NCI-H345 treated with DMSO at 0.1 percent for 48 hours (cell line): Measurements from ENCODE around the gene ZBTB20.

Experiments
- DNase-seq: peaks from one replicate; lab custom pipeline; 2025; ENCODE audit not compliant: unreplicated experiment; lab: John Stamatoyannopoulos, UW

The ZBTB20 gene

DNA sequence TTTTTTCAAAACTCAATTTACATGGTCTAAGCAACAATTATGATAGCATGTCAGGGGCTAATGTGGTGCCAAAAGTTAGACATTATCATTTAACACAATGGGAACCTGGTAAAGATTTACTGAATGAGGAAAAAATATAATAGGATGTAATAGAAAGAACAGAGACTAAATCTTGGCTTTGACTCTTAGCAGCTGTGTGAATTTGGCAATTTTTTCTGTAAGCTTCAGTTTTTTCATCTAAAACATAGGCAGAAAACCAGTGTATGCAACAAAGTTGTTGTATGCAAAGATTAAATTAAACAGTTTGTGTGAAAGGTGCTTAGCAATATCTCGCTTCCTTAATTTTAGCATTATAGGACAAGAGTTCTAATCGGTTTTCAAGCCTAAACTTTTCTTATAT, 57.6 kb downstream of the ZBTB20 start:
- no peak for DNase-seq

DNA sequence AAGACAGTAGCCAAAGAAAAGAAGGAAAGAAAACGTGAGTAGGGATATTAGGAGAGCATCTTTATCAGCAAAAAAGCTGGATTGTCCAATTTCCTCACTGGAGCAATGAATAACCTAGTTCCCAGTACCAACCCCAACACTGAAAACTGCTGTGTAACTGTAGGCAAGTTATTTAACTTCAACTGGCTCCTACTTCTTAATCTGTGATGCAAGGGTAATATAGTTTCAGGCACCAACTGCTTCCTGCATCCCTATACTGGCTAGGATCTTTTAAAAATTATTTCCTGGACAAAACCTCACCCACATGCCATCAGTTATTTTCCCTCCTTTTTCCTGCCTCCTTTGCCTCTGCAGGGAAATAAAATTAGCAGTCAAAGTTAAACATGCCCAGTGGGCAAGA, 59.6 kb downstream of the ZBTB20 start:
- no peak for DNase-seq

DNA sequence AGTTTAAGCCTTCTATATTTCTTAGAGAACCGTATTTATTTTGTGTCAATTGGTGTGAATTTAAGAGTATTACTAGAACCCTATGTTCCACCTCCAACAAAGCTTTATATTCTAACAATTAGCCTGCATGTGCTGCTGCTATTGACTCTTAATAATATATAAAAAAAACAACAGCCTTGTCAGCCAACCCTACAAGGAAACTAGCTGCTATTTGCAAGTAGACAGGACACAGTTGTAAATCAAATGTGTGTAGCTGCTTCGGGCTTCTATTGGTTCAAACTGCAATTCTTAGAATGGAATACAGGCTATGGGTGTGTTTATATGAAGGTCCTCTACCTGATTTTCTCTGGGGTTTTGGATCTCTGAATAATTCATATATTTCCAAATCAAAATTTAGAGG, 60.7 kb downstream of the ZBTB20 start:
- no peak for DNase-seq

DNA sequence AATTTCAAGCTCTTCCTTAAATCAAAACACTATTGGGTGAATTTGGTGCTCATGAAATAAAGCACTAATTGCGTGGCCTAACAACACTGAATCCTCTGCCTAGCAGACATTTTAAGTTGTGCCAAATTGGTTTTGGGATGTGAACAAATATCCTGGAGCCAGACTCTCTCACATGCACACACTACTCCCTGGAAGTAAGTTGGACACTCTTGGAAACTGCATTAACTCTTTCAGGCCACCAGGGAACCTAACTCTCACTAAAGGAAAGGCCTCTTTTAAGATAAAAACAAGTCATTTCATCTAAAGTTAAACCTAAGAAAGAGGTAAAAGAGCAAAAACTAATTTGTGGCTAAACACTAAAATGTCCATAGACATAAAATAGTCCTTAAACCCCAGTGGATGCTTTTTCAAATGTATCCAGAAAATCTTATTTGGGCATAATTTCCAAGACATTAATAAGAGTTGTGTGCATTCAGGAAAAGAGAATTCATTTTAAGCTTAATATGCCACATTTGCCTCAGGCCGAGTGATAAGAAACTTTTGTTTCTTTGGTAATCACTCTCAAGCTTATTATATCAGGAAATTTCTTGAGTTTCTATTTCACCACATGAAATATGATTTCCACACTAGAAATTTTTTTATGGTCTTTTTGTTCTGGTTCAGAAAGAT, 61.8 kb downstream of the ZBTB20 start:
- no peak for DNase-seq

DNA sequence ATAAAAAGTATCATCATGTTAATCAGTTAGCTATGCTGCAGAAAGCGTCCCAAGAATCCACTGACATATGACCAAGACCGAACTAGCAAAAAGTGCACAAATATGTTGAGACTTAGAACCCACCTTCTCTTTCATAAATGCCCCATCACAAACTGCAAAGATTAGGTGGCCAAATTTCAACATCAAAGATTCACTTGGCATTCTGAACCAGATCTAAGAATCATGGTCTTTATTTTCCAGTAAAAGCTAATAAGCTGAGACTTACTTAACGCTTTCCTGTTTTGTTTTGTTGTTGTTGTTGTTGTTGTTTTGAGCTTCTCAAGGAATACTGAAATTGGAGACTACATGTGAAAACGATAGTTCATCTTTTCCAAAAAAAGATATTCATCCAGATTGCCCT, 62.4 kb downstream of the ZBTB20 start:
- no peak for DNase-seq

DNA sequence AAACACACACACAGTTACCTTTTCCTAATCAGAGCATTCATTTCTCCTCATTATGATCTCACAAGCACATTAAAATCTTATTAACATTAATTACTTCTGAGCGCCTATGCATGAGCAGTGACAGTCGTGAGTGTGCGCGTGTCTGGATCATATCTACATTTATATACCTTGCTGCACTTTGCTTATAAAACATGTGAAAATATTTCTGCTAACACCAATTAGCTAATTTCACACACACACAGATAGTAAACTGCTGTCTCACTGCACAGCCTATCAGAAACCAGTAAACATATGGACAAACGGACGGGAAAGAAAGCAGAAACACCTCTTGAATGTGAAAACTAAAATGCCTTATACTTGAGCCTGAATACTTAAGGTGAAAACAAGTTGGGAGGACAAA, 64.8 kb downstream of the ZBTB20 start:
- no peak for DNase-seq

DNA sequence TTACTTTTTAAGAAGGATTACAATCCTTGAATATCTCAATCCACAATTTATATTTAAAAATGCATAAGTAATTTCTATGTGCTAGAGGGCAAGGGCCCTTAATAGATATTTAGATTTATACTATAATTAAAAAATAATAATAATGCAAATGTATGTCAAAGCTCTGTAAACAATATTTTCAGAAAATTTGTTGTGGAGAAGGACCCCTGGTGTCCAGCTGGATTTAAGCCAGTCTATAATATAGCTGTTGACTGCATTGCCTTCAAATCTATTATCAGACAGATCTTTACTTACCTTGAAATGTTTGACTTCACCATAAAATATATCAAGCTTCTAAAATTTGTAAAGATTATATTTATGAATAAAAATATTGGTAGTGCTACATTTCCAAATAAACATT, 65.6 kb downstream of the ZBTB20 start:
- no peak for DNase-seq

DNA sequence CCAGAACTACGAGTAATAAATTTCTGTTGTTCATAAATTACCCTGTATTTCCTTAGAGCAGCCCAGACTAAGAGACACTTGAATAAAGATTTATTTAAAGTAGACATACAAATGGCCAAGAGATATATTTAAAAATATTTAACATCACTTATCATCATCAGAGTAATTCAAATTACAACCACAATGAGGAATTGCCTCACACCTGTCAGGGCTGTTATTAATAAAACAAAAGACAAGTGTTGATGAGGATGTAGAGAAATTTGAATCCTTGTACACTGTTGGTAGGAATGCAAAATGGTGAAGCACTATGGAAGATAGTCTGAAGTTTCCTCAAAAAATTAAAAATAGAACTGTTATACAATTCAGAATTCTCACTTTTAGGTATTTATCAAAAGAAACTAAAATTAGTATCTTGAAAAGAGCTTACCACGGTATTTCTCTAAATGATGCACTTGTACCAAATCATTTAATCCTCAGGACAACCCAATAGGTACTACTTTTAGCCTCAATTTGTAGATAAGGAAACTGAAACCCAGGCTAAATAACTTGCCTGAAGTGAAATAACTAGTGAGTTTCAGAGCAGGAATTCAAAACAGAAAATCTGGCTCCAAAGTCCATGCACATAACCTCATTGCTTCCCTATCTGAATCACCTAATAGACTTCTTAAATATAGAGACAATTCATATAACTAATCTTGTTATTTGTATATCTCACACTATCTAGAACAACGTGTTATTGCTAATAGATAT, 69.4 kb downstream of the ZBTB20 start:
- no peak for DNase-seq

DNA sequence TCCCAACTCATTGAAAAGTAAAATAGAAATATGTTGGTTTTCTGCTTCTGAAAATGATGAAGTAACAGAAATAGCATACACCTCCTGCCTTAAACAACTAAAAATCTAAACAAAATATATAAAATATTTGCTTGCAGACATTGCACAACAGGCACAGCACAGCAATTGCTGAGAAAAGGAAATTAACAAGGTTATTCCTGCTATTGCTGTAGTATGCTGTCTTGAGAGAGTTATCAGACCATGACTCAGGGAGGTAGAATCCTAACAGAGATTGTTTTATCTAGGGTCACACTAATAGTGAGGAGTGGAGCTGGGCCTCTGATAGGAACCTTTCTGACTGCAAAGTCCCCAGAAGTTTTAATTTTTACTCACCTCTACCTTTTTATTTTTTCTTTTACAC, 72.6 kb downstream of the ZBTB20 start:
- no peak for DNase-seq

DNA sequence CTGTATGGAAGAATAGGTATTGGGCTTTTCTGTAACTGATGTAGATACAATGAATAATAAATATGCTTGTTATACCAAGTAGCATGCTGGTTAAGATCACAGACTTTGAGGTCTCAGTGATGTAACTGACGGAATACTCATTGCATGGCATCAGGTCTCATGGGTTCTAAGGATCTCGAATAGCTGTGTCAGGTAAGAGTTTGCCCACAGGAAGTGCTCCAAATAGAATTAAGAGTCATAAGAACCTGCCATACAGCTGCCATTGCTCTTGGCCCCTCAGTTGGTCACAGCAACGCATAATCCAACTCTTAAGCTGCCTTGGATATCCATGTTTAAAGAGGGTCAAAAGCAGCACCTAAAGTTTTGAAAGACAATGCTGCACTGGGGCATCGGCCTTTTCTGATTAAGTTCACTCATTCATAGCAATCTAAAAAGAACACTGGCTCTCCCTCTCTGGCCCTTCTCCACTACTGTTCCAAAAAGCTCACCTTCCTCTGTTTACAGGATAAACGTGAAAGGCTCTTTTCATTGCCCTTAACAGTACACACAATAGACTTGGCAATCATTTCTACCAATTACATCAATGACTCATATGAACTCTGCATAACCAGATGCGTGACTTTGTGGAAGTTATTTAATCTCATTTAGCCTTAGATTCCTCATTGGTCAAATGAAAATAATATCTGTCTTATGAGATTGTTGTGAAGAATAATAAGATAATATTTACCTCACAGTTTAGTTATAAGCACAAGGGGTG, 74.6 kb downstream of the ZBTB20 start:
- DNase-seq, result no peak

DNA sequence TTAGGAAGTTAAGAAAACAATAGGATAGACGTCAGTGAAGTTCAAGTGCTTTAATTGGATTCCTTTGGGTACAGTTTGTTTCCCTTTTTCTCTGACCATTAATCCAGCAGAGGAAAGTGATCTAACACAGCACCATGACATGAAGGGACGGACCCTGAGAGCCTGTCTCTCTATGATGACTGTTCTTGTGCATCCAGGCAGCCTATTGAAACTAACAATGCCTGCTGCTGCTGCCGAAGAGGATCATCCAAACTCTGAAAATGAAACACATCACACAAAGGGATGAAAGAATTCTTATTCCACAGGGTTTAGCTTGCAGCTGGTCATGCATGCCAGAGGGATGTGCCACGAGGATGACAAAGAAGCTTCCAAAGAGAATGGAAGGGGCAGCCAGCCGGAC, 75.5 kb downstream of the ZBTB20 start:
- DNase-seq, result no peak

DNA sequence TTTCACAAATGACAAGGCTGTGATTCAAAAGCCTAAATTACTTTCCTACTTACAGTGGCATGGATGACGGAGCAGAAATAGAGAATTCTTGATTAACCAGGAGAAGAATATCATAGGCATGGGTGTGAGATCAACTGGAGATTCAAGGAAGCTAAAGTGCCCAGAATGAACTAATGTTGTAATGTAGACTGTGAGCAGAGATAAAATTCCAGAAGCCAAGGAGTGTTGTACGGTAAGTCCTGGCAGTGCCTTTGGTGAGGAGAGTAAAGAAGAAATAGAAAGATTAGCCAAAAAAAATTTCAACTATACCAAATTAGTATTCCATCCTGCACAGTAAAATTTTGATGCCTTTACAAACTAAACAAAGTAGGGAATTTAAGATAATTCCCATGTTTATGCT, 75.9 kb downstream of the ZBTB20 start:
- DNase-seq, result no peak

DNA sequence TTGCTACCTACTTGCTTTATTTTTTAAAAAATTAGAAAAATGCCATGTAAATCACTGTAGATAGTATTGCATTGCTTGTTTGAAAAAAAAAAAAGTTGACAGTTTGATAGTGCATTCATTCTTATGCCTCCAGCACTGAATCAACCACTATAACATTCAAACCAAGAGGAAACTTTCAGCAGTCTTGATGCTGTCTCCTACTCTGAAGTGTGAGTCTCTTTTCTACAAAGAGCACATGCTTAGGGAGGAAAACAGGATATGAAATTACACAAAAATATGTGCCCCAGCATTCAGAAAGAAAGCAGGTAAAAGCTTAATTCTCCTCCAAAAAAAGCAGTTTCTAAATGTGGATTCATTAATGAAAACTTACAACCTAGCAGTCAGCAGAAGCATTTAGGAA, 78.3 kb downstream of the ZBTB20 start:
- DNase-seq, result no peak

DNA sequence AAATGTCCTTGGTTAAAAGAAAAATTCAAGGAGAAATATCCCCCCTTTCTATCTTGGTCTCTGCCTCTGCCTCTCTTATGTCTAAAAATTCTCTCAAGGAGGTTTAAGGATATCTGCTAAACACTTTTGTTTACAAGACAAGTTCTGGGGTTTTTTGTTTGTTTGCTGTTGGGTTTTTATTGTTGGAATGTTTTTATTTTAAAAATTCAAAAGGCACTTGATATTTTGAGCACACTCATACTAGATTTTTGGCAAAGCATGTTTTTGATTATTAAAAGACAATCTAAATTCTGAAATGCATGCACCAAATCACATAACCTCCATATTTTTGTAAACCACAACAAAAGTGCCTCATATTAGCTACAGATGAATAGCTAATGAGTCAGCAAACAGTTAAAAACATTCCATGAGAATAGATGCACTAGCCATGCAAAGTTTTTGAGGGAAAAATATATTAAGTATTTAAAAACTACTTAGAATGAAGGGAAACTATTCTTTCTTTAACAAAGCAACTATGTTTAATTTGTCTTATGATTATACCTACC, 84.6 kb downstream of the ZBTB20 start:
- no peak for DNase-seq

DNA sequence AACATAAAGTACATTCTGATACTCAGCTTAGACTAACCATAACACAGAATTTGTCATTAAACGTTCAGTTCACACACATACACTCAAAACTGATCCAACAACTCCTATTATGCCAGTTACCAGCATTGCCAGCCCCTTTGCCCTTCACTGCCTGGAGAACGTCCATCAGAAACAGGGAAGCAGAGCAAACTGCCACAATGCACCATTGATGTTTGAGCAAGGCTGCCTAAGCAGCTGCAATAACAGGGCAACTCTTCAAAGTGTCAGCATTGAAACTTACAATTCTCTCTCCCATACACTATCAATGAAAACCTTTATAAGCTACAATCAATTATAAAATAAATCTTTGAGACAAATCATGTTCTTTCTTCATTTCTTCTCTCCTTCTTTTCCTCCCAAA, 85.1 kb downstream of the ZBTB20 start:
- DNase-seq, result no peak

DNA sequence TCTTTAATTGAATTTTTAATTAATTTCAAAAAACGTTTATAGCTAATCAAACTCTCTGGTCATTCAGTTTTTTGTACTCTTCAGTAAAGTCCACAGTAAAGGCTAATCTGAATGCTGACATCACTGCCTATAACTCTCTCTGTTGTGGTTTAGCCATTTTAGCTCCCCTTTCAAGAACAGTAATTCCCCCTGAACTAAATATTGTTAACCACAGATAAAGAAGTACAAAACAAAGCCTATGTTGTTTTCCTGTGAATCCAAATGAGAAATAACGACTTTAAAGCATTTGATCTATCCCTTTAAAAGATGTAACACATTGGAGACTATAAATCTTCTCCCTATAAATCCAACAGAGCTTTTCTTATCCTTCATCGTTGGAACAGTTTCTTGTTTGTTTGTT, 94.2 kb downstream of the ZBTB20 start:
- DNase-seq, result no peak

DNA sequence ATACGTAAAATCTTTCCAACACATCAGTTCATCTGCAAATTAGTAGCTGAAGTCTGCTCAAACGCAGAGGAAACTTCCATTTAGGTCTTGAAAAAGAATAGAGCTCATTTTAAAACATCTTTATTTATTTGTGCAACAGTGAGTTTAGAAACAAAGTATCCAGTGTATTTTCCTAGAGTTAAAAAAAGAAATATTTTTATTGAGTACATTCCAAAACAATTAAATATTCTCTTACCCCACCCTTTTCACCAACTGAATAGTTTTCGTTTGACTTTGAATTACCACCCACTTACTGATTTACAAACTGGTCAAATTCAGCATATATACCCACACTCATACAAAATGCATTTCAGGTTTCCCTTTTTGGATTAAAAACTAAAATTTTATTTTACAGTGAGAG, 104.7 kb downstream of the ZBTB20 start:
- no peak for DNase-seq

DNA sequence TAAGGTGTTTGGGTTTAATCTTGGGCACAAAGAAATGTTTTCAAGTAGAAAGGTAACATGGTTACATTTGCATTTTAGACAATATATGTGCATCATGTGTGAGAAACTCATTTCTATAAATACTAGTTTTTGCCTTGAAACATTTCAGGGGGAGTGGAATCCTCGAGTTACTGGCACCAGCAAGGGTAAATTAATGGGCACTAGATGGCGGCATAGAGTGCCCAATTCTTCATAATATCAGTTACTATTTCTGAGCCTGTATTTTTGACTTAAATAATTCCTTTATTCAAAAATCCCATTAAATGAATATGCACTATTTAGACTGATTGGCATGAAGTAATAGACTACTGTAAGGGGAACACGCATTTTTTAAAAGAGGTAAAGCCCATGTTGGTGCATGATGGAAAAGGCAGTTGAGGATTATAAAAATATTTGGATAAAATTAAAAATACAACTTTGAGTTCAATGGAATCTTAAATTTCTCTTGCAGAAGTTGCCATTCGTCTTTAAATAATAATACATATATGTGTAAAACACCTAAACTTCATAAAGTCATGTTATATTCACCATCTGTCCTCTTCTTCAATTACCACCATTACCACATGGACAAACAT, 106.3 kb downstream of the ZBTB20 start:
- DNase-seq, result no peak

DNA sequence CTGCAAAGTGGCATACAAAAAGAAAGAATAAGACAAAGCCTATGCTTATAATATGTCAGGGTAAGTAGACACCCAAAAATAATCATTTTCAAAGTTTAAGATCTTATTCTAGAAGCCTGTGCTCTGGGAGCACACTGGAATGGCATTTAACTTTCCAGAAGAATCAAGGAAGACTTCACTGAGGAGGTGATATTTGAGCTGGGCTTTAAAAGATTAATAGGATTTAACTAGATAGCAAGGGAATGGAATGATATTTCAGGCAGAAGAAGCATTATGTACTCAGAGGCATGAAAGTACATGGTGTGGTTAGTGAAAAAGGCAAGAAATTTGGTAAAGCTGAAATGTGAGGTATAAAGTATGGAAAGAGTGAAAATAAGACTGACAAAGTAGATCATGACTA, 106.8 kb downstream of the ZBTB20 start:
- no peak for DNase-seq

DNA sequence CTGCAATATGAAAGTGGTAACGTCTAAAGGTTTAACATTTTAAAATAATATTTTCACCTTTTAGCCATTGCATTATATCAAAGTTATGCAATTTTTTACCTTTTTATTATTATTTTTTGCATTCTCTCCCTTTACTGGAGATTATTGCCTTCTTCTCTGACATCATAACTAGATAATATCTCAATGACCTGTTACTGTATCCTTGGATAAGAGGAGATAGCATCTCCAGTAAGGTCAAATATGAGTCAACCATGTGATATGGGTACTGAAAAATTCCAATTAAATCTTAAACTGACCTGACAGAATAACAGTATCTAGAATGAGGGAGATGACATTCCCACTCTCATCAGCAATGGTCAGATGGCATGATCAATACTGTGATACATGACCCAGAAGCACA, 108.3 kb downstream of the ZBTB20 start:
- DNase-seq, result no peak

DNA sequence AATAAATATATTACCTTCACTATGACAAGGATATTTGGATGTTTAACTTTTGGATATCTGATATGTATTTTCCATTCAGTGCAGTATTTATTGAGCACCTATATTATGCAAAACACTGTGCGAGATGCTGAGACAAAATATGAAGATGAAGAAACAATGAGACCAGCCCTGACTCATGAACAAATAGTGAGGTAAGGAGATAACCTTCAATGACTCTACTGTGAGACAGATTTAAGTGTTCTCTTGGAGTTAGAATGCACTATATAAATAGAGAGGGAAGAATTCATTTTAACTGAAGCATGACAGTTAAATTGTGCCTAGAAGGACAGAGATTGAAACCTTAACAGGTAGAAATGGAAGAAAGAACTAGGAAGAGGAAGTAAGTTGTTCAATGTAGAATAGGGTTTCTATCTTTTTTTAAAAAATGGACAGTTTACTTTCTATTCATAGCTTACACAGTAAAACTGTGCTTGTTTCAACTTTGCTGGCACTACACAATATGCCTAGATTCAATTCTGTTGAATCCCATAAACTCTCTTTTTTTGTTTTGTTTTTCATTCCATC, 124.2 kb downstream of the ZBTB20 start:
- no peak for DNase-seq
